ENCODE measurements around the gene PYDC1.
"Not testable (repeated sequence)": the region's sequence is repeated elsewhere in the genome, so short reads cannot be mapped to it uniquely, and the experiment has no call there.

PYDC1 gene

DNA sequence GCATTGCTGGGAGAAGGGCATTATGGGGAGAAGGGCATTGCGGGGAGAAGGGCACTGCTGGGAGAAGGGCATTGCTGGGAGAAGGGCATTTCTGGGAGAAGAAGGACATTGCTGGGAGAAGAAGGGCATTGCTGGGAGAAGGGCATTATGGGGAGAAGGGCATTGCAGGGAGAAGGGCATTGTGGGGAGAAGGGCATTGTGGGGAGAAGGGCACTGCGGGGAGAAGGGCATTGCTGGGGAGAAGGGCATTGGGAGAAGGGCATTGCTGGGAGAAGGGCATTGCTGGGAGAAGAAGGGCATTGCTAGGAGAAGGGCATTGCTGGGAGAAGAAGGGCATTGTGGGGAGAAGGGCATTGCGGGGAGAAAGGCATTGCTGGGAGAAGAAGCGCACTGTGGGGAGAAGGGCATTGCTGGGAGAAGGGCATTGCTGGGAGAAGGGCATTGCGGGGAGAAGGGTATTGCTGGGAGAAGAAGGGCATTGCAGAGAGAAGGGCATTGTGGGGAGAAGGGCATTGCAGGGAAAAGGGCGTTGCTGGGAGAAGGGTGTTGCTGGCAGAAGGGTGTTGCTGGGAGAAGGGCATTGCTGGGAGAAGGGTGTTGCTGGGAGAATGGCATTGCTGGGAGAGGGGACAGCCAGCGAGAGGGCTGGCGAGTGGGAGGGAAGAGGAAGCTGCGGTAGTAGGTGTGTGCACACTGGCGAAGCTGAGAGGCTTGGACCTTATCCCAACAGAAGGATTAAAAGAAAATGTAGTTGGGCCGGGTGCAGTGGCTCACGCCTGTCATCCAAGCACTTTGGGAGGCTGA lies 4.6 kb upstream of the PYDC1 start:
- DNase-seq = no peak

DNA sequence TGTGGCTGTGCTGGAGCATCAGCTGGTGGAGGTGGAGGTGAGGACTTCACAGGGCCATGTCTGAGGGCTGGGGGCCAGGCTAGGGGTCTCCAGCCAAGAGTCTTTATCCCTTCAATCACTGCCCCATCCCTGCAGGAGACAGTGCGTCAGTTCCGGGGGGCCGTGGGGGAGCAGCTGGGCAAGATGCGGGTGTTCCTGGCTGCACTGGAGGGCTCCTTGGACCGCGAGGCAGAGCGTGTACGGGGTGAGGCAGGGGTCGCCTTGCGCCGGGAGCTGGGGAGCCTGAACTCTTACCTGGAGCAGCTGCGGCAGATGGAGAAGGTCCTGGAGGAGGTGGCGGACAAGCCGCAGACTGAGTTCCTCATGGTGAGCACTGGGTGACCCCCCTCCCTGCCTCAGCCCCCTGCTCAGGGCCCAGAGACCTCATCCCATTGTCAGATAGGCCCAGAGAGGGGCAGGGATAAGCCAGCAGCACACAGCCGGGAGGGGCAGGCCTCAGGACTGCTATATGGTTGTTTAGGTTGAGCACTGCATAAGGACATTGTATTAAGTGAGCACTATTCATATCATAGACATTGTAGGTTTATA lies 2.3 kb upstream of the PYDC1 start:
- no peak for DNase-seq

GRCh38 chr16:31217136-31217530 lies 198 bp upstream of the PYDC1 start:
- DNase-seq = no peak

- DNase-seq = peak in 1 of 5 experiments; percentile 40
Observed at GRCh38 chr16:31215287-31216162, 1.4 kb downstream of the PYDC1 start.

DNA sequence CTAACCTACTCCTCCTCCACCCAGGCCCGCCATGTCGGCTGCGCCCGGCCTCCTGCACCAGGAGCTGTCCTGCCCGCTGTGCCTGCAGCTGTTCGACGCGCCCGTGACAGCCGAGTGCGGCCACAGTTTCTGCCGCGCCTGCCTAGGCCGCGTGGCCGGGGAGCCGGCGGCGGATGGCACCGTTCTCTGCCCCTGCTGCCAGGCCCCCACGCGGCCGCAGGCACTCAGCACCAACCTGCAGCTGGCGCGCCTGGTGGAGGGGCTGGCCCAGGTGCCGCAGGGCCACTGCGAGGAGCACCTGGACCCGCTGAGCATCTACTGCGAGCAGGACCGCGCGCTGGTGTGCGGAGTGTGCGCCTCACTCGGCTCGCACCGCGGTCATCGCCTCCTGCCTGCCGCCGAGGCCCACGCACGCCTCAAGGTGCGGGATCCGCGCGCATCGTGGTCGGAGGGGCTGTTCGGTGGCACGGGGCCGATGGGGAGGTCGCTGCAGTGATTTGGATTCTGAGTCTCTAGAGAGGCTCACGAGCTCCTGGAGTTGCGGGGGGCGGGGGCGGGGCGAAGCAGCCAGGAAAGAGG lies 2.1 kb downstream of the PYDC1 start:
- DNase-seq = no peak

GRCh38 chr16:31213877-31214707 lies 2.8 kb downstream of the PYDC1 start, which contains the start of gene TRIM72:
TSS of gene TRIM72 (plus strand) at chr16:31214119. CDS start at chr16:31214739, 620 bp downstream.
- no peak for DNase-seq

- DNase-seq = no peak
Observed at GRCh38 chr16:31213342-31213741, 3.6 kb downstream of the PYDC1 start.

DNA sequence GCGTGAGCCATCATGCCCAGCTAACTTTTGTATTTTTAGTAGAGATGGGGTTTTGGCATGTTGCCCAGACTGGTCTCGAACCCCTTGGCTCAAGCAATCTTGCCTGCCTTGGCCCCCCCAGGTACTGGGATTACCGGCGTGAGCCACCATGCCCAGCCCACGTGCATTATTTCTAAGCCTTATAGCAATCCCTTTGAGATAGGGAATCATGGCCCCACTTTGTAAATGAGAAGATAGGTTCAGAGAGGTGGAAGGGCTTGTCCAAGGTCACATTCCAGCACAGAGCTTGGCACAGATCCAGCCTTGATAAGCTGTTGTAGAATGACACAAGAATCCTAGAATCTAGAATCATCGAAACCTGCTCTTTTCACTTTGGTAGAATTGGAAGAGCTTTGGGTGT lies 10.2 kb downstream of the PYDC1 start:
- DNase-seq = no peak

DNA sequence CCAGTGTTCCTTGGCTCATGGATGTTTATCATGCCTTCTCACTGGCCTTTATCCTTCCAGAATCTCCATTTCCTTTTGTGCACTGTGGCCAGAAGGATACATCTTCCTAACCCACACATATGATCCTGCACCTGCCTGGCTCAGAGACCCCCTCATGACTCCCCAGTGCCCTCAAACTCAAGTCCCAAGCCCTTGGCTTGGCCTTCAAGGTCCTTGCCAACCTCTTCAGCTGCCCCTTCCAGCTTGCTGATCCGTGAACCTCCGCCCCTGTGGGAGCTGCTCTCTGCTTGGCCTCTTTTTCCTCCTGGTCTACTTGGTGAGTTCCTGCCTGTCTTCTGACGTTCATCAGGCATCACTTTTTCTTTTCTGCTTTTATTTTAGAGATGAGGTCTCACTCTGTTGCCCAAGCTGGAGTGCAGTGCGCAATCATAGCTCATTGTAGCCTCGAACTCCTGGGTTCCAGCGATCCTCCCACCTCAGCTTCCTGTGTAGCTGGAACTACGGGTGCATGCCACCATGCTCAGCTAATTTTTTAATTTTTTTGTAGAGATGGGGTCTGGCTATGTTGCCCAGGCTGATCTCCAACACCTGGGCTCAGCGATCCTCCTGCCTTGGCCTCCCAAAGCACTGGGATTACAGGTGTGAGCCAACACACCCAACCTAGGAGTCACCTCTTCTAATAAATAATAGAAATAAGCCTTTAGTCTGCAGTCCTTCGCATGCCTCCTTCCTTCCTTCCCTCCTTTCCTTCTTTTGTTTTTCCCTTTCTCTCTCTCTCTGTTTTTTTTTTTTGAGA lies 11.9 kb downstream of the PYDC1 start:
- DNase-seq = no peak

- DNase-seq = peak in 1 of 5 experiments; percentile 58
Observed at GRCh38 chr16:31202414-31203375, 14.2 kb downstream of the PYDC1 start, which contains the start of gene PYCARD. TSS of gene PYCARD (minus strand) at chr16:31202760. CDS start at chr16:31202690, 70 bp downstream.

DNA sequence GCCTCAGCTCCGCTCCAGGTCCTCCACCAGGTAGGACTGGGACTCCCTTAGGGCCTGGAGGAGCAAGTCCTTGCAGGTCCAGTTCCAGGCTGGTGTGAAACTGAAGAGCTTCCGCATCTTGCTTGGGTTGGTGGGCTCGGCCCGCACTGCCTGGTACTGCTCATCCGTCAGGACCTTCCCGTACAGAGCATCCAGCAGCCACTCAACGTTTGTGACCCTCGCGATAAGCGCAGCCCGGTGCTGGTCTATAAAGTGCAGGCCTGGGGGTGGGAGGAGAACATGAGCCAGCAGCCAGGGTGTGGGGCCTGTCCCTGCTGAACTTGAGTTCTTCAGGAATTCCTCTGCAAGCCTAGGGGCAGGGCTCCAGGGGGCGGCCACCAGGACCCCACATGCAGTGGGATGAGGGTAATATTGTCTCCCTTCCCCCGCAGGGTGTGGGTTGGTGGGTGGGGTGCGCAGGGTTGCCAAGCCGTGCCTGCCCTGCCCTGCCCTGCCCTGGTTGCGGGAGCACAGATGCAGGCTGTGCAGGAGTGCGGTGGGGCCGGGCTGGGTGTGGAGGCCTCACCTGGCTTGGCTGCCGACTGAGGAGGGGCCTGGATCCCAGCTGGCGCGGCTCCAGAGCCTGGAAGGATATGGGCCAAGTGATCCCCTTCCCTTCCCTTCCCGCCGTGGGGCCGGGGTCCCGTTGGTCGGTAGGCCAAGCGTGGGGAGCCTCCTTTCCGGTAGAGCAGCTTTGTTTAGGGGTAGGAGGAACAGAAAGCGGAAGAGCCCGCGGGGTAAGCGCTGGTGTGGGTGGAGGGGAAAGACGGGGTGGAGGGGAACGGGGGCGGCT lies 15.1 kb downstream of the PYDC1 start:
- DNase-seq = peak in 3 of 5 experiments; percentile 28 to 70 (median 41)

GRCh38 chr16:31200821-31201568 lies 15.9 kb downstream of the PYDC1 start:
- peak in 3 of 5 experiments; percentile 36 to 86 (median 41) for DNase-seq

DNA sequence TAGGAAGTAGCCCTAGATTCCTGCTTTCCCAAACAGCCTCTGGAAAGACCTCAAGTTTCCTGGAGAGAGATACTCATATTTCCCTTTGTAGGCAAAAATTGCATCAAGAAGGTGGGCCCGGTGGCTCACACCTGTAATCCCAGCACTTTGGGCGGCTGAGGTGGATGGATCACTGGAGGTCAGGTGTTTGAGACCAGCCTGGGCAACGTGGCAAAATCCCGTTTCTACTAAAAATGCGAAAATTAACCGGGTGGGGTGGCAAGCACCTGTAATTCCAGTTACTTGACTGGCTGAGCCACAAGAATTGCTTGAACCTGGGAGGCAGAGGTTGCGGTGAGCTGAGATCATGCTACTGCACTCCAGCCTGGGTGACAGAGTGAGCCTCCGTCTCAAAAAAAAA lies 16.8 kb downstream of the PYDC1 start:
- not testable (repeated sequence) for DNase-seq

GRCh38 chr16:31199430-31200041 lies 17.4 kb downstream of the PYDC1 start:
- DNase-seq = no peak

DNA sequence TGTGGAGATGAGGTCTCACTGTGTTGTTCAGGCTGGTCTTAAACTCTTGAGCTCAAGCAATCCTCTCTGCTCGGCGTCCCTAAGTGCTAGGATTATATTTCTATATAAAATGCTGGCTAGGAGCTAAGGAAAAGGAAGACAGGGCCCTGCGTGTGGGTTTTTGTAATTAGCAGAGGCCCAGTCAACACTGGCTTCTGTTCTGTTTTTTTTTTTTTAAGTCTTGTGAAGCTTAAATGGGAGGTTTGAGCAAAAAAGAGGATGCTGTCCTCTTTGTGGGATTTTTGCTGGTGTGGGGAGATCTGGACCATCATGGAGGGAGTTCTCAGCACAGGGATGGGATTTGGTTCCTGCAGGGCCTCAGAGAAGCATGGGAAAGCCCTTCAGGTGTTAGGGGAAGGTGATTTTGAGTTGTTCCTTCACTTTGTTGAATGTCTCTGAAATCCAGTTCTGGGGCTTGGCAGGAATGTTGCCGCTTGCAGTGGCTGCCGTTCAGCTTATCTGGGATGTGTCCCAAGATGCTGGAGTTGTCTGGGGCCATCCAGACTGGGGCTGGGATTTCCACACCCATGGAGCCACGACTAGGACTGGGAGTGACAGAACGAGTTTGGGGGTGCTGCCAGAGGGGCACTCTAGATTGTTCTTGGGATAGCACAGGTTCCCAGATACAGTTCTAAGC lies 18.6 kb downstream of the PYDC1 start:
- no peak for DNase-seq

GRCh38 chr16:31196324-31197088 lies 20.4 kb downstream of the PYDC1 start:
- DNase-seq = no peak

Data from T-helper 2 cell (primary cell).